ENCODE data around the gene PDGFC. TPM values are rescaled to one million over a fixed set of nuclear protein-coding genes. Genes with fewer than 3 reads are reported as not detected.

Gene PDGFC
- total and polyA plus RNA-seq, 2 of the 8 experiments (the other 6 are each of a cell fraction or from before 2014, with no cell fraction given) = 0.65 to 2.7 TPM

DNA sequence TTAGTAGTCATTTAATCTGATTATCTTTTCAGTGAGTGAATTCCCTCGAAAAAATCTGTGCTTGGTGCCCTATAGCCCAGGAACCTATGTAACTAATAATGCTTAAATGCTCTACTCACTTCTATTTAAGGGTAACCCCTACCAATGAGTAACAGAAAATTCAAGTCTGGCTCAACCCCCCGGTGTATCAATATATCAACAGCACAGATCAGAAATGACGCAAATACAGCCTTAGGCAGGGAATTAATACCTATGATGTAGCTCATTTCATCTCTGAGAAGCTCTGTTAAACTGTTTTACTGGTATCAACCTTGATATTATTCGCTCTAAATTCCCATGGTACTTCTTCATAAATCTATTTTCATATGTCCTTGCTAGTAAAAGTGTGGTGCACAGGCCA lies 28.6 kb downstream of the PDGFC start:
- Histone ChIP-seq H3K27me3 (replicated peaks in 1 of 4; ENCODE audit: control insufficient read depth in 3 of 4, extremely low read depth in 1 of 4, insufficient read depth in 3 of 4, low read length in 3 of 4) (no peaks in the 10 kb centered on the region), H3K9ac (replicated peaks in 1 of 4; ENCODE audit: extremely low read depth in 1 of 4, low read depth in 3 of 4, low read length in 3 of 4) (no peak overlapping the region), H3K36me3 (ENCODE audit: control insufficient read depth in 2 of 4, insufficient read depth in 4 of 4, low read length in 3 of 4) (no peaks in the 10 kb centered on the region), H3K9me3 (ENCODE audit: insufficient read depth in 2 of 2, low read depth in 1 of 2, low read length in 1 of 2) (no peaks in the 10 kb centered on the region), H2AK5ac (ENCODE audit: low read depth, low read length) (no peak overlapping the region), H4K20me1 (replicated peaks in 1 of 2; ENCODE audit: control insufficient read depth in 1 of 2, insufficient read depth in 2 of 2, low read length in 2 of 2) (no peaks in the 10 kb centered on the region), H3K27ac (ENCODE audit: low read depth, low read length) (no peak overlapping the region), H3K4me2 (ENCODE audit: insufficient read depth in 1 of 2, low read depth in 2 of 2, low read length in 2 of 2) (no peak overlapping the region), H2BK12ac (ENCODE audit: low read depth, low read length) (no peak overlapping the region), H3K4me1 (replicated peaks in 1 of 4; ENCODE audit: control insufficient read depth in 3 of 4, insufficient read depth in 4 of 4, low read length in 3 of 4) (peaks cover 0 to 11% (median 2%) of the 10 kb centered on the region in 4 experiments; a peak in 3 of 7 replicates), H4K8ac (ENCODE audit: extremely low read depth, insufficient read depth, low read length) (no peak overlapping the region), H2BK20ac (ENCODE audit: low read length) (no peak overlapping the region), H3K4me3 (ENCODE audit: extremely low read depth in 1 of 4, insufficient read depth in 2 of 4, low read depth in 3 of 4, low read length in 4 of 4) (no peak overlapping the region), H2BK120ac (replicated peaks; ENCODE audit: low read depth, low read length) (no peak overlapping the region), H3K79me1 (ENCODE audit: low read depth, low read length) (no peaks in the 10 kb centered on the region), H2BK5ac (ENCODE audit: low read depth, low read length) (no peak overlapping the region), H4K5ac (ENCODE audit: insufficient read length, low read depth, low read length) (no peak overlapping the region), H3K18ac (ENCODE audit: extremely low read depth, low read length) (no peak overlapping the region), H2AFZ (ENCODE audit: low read length) (no peak overlapping the region), H3K14ac (ENCODE audit: insufficient read length) (no peak overlapping the region), H3K79me2 (ENCODE audit: control insufficient read depth in 1 of 2, insufficient read depth in 2 of 2, low read length in 2 of 2) (no peaks in the 10 kb centered on the region), H3K23me2 (ENCODE audit: low read depth, low read length) (no peaks in the 10 kb centered on the region), H4K91ac (replicated peaks; ENCODE audit: insufficient read length, low read length) (no peak overlapping the region), H3K4ac (replicated peaks; ENCODE audit: insufficient read length, low read depth, low read length) (no peak overlapping the region), H3K56ac (replicated peaks; ENCODE audit: insufficient read length, low read depth, low read length) (no peak overlapping the region), H3K23ac (ENCODE audit: insufficient read length) (no peak overlapping the region), H2BK15ac (ENCODE audit: low read length) (no peak overlapping the region)
- DNase-seq (ENCODE audit: low read depth in 1 of 2, low spot score in 2 of 2) = no peak
- ChIA-PET POLR2A (ENCODE audit: partially characterized antibody) (no interaction called here), CTCF (ENCODE audit: partially characterized antibody) (interaction anchor here (1.2 kb wide), 1 partner anchor 102 kb away, joined by 3 read pairs; no protein-coding TSS in a partner anchor)
- no peak for FAIRE-seq
- 88% methylated on average over 4 of the region's 4 CpGs; no CpG with 5 or more reads in 1 of the 2 experiments for WGBS, 2 experiments (ENCODE audit: extremely low coverage in 1 of 2, insufficient coverage in 1 of 2, insufficient read length in 1 of 2, insufficient replicate concordance in 2 of 2, low coverage in 1 of 2, low lambda C conversion rate in 2 of 2, missing lambda C conversion rate in 1 of 2)
- no peak for TF ChIP-seq EGR1 (IDR thresholded peaks at IDR 0.05; ENCODE audit: borderline replicate concordance, low read depth, low read length)
- TF ChIP-seq CTBP2 (IDR thresholded peaks at IDR 0.05; ENCODE audit: borderline replicate concordance, insufficient read depth, insufficient read length, low read length) = no peak
- no peak for TF ChIP-seq MAFK (IDR thresholded peaks at IDR 0.05; ENCODE audit: low read depth, low read length)
- TF ChIP-seq GABPA (IDR thresholded peaks at IDR 0.05; ENCODE audit: borderline replicate concordance, insufficient read depth, low read length) = no peak
- no peak for TF ChIP-seq JUND (IDR thresholded peaks at IDR 0.05; ENCODE audit: low read length)
- no peak for TF ChIP-seq CEBPB (IDR thresholded peaks at IDR 0.05; ENCODE audit: low read depth, low read length)
- TF ChIP-seq, protein P1, sequence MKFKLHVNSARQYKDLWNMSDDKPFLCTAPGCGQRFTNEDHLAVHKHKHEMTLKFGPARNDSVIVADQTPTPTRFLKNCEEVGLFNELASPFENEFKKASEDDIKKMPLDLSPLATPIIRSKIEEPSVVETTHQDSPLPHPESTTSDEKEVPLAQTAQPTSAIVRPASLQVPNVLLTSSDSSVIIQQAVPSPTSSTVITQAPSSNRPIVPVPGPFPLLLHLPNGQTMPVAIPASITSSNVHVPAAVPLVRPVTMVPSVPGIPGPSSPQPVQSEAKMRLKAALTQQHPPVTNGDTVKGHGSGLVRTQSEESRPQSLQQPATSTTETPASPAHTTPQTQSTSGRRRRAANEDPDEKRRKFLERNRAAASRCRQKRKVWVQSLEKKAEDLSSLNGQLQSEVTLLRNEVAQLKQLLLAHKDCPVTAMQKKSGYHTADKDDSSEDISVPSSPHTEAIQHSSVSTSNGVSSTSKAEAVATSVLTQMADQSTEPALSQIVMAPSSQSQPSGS (IDR thresholded peaks at IDR 0.05; ENCODE audit: low read length) = no peak
- TF ChIP-seq SAP30 (IDR thresholded peaks at IDR 0.05; ENCODE audit: insufficient read depth, insufficient replicate concordance, low read length) = no peak
- TF ChIP-seq SP2 (IDR thresholded peaks at IDR 0.05; ENCODE audit: low read length) = no peak
- TF ChIP-seq, protein P2, sequence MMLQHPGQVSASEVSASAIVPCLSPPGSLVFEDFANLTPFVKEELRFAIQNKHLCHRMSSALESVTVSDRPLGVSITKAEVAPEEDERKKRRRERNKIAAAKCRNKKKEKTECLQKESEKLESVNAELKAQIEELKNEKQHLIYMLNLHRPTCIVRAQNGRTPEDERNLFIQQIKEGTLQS (IDR thresholded peaks at IDR 0.05; ENCODE audit: insufficient read depth, low read depth, low read length) = no peak
- TF ChIP-seq SUZ12 (IDR thresholded peaks at IDR 0.05; ENCODE audit: low read length) = no peak
- no peak for TF ChIP-seq KDM5A (IDR thresholded peaks at IDR 0.05; ENCODE audit: low read length)
- no peak for TF ChIP-seq ASH2L (IDR thresholded peaks at IDR 0.05; ENCODE audit: low read length)
